SU-DHL-6 (cell line): ENCODE data around the gene DYNC1H1.

ENCODE experiments used
- EZH2phosphoT487 ChIP-seq: fragments of 200-600 bp; sonication (generic), shearing (Covaris generic); conservative IDR thresholded peaks from 2 replicates; pipeline ENCODE4 v1.6.1; 2018; ENCODE audit warnings: mild to moderate bottlenecking, antibody characterized with exemption, low read length, moderate library complexity, mixed read lengths
- TF ChIP-seq, protein P1 (sequence below): fragments of 200-600 bp; sonication (generic); IDR thresholded peaks from one replicate; pipeline ENCODE4 v1.5.1; 2017; ENCODE audit warnings: antibody characterized with exemption, mild to moderate bottlenecking, low read length, moderate library complexity; ENCODE audit not compliant: insufficient read depth, poor library complexity, severe bottlenecking

DNA sequence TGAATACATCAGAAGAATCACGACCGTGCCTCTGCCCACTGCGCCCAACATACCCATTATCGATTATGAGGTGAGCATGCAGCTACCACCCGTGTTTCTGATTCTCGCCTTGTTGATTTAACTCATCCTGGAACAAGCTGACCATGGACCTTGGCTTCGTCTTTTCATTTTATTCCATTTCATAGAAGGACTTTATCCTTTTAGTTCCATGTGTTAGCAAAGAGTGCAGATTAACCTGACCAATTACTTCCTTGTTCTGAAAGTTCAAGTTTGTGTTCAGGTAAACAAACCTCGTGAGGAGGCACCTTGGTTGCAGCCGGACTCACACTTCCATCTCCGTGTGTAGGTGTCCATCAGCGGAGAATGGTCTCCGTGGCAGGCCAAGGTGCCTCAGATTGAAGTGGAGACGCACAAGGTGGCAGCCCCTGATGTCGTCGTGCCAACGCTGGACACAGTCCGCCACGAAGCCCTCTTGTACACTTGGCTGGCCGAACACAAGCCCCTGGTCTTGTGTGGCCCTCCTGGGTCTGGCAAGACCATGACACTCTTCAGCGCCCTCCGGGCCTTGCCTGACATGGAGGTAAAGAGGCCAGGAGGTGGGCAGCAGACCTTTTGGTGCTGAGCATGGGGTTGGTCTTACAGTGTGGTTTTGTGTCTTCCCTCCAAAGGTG, 52.2 kb downstream of the DYNC1H1 start:
- TF ChIP-seq, protein P1, sequence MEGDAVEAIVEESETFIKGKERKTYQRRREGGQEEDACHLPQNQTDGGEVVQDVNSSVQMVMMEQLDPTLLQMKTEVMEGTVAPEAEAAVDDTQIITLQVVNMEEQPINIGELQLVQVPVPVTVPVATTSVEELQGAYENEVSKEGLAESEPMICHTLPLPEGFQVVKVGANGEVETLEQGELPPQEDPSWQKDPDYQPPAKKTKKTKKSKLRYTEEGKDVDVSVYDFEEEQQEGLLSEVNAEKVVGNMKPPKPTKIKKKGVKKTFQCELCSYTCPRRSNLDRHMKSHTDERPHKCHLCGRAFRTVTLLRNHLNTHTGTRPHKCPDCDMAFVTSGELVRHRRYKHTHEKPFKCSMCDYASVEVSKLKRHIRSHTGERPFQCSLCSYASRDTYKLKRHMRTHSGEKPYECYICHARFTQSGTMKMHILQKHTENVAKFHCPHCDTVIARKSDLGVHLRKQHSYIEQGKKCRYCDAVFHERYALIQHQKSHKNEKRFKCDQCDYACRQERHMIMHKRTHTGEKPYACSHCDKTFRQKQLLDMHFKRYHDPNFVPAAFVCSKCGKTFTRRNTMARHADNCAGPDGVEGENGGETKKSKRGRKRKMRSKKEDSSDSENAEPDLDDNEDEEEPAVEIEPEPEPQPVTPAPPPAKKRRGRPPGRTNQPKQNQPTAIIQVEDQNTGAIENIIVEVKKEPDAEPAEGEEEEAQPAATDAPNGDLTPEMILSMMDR, result no peak
- TF ChIP-seq EZH2phosphoT487, result no peak
